ENCODE results near the gene ITPK1.

DNA sequence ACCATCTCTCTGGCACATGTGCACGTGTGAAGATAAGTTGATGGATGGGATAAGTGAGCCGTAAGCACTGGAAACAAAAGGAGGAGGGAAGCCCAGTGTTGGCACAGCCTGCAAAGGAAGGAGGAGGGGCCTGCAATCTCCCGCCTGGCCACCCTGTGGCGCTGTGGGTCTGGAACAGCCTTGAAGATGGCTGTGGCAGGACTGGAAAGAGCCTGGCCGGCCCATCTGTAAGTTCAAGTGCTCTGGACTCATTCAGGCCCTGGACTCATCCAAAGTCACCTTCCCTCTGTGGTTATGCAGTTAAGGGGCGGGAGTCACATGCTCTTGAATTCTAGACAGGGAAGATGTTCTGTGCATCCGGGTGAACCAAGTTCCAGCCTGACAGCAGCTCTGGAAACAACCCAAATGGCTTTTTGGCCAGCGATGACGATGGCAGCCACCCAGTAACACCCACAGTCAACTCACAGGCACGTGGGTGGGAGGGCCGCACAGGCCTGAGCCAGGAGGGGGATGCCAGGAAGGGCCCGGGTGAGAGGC, 142.4 kb downstream of the ITPK1 start:
- TF ChIP-seq POLR2AphosphoS5 (IDR thresholded peaks at IDR 0.05; ENCODE audit: borderline replicate concordance, low read depth, low read length) (no peak), EZH2 (IDR thresholded peaks at IDR 0.05) (no peak)

All from SK-N-MC (cell line).